Measurements from ENCODE around the gene VAMP2. TPM values are rescaled to one million over a fixed set of nuclear protein-coding genes. Genes with fewer than 3 reads are reported as not detected.

The VAMP2 gene
- total RNA-seq, 2 donors from 2014 or later: 32.1 to 32.2 TPM

- peaks cover 8% of the 10 kb centered on the region for H3K4me1 Mint-ChIP-seq
- Histone ChIP-seq H3K27ac (ENCODE audit: low read depth, low read length) (peak overlapping the region; percentile 64), H3K9me3 (ENCODE audit: control insufficient read depth, low read length) (no peaks in the 10 kb centered on the region), H3K4me3 (ENCODE audit: low read length) (peak overlapping the region; percentile 72), H3K4me1 (ENCODE audit: control insufficient read depth, insufficient read depth, low read length) (peaks cover 14% of the 10 kb centered on the region), H3K27me3 (ENCODE audit: control insufficient read depth, insufficient read depth, low read length, poor library complexity, severe bottlenecking) (no peaks in the 10 kb centered on the region), H3K36me3 (ENCODE audit: control insufficient read depth, insufficient read depth, low read length) (no peaks in the 10 kb centered on the region), H3K9ac (ENCODE audit: extremely low read depth, low read length, poor library complexity, severe bottlenecking) (peak overlapping the region; percentile 23)
- H3K4me3 Mint-ChIP-seq: no peak overlapping the region
- DNase-seq: peak; percentile 98
- 18 to 27% methylated on average over 7 to 12 of the region's 12 CpGs for WGBS, 2 experiments (ENCODE audit: insufficient coverage in 1 of 2, insufficient read length in 1 of 2)
- H3K27me3 Mint-ChIP-seq (ENCODE audit: insufficient read depth): peaks cover 11% of the 10 kb centered on the region
- no peaks in the 10 kb centered on the region for H3K36me3 Mint-ChIP-seq (ENCODE audit: low read depth)
- H3K27ac Mint-ChIP-seq: no peak overlapping the region
- H3K9me3 Mint-ChIP-seq: no peaks in the 10 kb centered on the region
- TF ChIP-seq, protein P1, sequence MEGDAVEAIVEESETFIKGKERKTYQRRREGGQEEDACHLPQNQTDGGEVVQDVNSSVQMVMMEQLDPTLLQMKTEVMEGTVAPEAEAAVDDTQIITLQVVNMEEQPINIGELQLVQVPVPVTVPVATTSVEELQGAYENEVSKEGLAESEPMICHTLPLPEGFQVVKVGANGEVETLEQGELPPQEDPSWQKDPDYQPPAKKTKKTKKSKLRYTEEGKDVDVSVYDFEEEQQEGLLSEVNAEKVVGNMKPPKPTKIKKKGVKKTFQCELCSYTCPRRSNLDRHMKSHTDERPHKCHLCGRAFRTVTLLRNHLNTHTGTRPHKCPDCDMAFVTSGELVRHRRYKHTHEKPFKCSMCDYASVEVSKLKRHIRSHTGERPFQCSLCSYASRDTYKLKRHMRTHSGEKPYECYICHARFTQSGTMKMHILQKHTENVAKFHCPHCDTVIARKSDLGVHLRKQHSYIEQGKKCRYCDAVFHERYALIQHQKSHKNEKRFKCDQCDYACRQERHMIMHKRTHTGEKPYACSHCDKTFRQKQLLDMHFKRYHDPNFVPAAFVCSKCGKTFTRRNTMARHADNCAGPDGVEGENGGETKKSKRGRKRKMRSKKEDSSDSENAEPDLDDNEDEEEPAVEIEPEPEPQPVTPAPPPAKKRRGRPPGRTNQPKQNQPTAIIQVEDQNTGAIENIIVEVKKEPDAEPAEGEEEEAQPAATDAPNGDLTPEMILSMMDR (conservative IDR thresholded peaks at IDR 0.05): no peak
Observed at GRCh38 chr17:8192070-8192815, 29.5 kb upstream of the VAMP2 start.

DNA sequence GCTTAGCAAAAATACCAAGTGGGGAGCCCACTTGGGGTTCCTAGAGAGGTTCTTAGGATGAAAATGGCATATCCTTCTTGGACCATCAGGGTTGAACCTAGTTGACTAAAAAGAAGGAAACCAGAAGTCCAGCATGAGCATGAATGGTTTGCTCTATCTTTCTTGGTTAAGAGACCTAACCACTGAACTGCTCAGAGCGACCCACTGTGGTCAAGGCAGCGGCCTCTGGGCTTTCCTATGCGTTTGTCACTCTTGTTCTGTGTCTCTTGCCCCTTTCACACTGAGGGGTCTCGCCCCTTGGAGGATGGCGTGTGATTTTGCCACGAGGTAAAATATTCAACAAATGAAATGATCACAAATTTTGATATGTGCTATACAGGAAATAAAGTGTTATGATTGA lies 27.8 kb upstream of the VAMP2 start:
- 58 to 64% methylated on average over 6 of the region's 6 CpGs for WGBS, 2 experiments (ENCODE audit: insufficient coverage in 1 of 2, insufficient read length in 1 of 2)
- DNase-seq: no peak
- Histone ChIP-seq H3K9ac (ENCODE audit: extremely low read depth, low read length, poor library complexity, severe bottlenecking) (no peak overlapping the region), H3K27me3 (ENCODE audit: control insufficient read depth, insufficient read depth, low read length, poor library complexity, severe bottlenecking) (no peaks in the 10 kb centered on the region), H3K4me1 (ENCODE audit: control insufficient read depth, insufficient read depth, low read length) (peaks cover 14% of the 10 kb centered on the region), H3K36me3 (ENCODE audit: control insufficient read depth, insufficient read depth, low read length) (no peaks in the 10 kb centered on the region), H3K4me3 (ENCODE audit: low read length) (peak overlapping the region; percentile 94), H3K27ac (ENCODE audit: low read depth, low read length) (no peak overlapping the region), H3K9me3 (ENCODE audit: control insufficient read depth, low read length) (no peaks in the 10 kb centered on the region)
- no peak overlapping the region for H3K4me3 Mint-ChIP-seq
- no peaks in the 10 kb centered on the region for H3K36me3 Mint-ChIP-seq (ENCODE audit: low read depth)
- H3K27ac Mint-ChIP-seq: peak overlapping the region; percentile 30
- no peaks in the 10 kb centered on the region for H3K9me3 Mint-ChIP-seq
- peaks cover 8% of the 10 kb centered on the region for H3K4me1 Mint-ChIP-seq
- TF ChIP-seq, protein P1 (conservative IDR thresholded peaks at IDR 0.05): no peak
- peaks cover 11% of the 10 kb centered on the region for H3K27me3 Mint-ChIP-seq (ENCODE audit: insufficient read depth)

DNA sequence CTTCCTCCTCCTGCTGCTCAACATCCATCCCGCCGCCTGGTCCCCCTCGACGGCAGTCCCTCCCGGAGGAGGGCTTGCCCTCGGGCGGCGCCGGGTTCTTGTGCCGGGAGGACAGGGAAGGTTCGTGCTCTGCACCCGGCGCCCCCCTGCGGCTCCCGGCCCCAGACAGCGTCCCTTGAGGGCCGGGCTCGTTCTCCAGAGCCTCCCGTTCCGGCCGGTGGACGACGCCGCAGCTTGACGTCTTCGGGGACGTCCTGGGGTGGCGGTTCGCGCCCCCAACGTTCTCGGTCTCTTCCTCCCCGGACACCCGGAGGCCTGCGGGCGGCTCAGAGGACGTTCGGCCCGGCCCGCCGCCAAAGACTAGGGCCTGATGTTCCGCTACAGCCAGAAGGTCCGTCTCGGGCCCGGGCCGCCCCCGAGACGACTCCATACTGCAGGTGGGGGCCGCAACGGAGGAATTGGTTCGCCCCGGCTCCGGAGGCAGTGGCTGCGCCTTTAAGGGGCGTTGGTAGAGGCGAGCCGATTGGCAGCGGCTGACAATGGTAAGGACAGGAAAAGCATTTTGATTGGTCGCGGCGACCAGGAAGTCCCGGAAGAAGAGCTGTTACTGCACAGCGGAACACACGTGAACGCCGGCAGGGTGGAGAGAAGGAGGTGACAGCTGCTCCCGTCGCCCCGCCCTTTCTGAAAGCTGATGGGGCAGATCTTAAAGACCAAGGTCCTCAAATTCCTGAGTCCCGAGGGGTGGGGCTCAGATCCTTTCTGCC lies 27.1 kb upstream of the VAMP2 start, which contains the start of gene BORCS6:
Gene BORCS6 (minus strand): TSS at position 470 of the 767 bp plus-strand sequence. CDS start 40 bp downstream, at position 430.
- Histone ChIP-seq H3K27me3 (ENCODE audit: control insufficient read depth, insufficient read depth, low read length, poor library complexity, severe bottlenecking) (no peaks in the 10 kb centered on the region), H3K4me3 (ENCODE audit: low read length) (peak within 1 kb of the TSS; percentile 94), H3K27ac (ENCODE audit: low read depth, low read length) (no peak within 1 kb of the TSS), H3K9ac (ENCODE audit: extremely low read depth, low read length, poor library complexity, severe bottlenecking) (peak within 1 kb of the TSS; percentile 48), H3K9me3 (ENCODE audit: control insufficient read depth, low read length) (no peaks in the 10 kb centered on the region), H3K4me1 (ENCODE audit: control insufficient read depth, insufficient read depth, low read length) (peaks cover 14% of the 10 kb centered on the region), H3K36me3 (ENCODE audit: control insufficient read depth, insufficient read depth, low read length) (no peaks in the 10 kb centered on the region)
- peak; percentile 100 for DNase-seq
- Mint-ChIP-seq H3K36me3 (ENCODE audit: low read depth) (no peaks in the 10 kb centered on the region), H3K9me3 (no peaks in the 10 kb centered on the region), H3K4me3 (no peak within 1 kb of the TSS), H3K27ac (peak within 1 kb of the TSS; percentile 39), H3K4me1 (peaks cover 8% of the 10 kb centered on the region), H3K27me3 (ENCODE audit: insufficient read depth) (peaks cover 11% of the 10 kb centered on the region)
- WGBS, 2 experiments (ENCODE audit: insufficient coverage in 1 of 2, insufficient read length in 1 of 2): 0% methylated on average over 32 to 70 of the region's 70 CpGs
- TF ChIP-seq, protein P1 (conservative IDR thresholded peaks at IDR 0.05): no peak

Measured in endodermal cell (in vitro differentiated cells).